CD4-positive, alpha-beta T cell treated with Interleukin-2 at 100 ng/mL for 4 hours (primary cell): ENCODE measurements around the gene ANKRD65.

Experiments used
- DNase-seq: peaks from one replicate; pipeline ENCODE4 v3.0.0-alpha.2; 2020; ENCODE audit warnings: low spot score

ANKRD65 gene

GRCh38 chr1:1441002-1441888 lies 20.2 kb upstream of the ANKRD65 start:
- peak; percentile 35 for DNase-seq

- no peak for DNase-seq
Measured at GRCh38 chr1:1440262-1441001, 19.4 kb upstream of the ANKRD65 start.

- no peak for DNase-seq
Measured at GRCh38 chr1:1439546-1440261, 18.6 kb upstream of the ANKRD65 start.

- no peak for DNase-seq
Measured at GRCh38 chr1:1438531-1439381, 17.7 kb upstream of the ANKRD65 start.

- DNase-seq, result no peak
Measured at GRCh38 chr1:1437904-1438376, 16.9 kb upstream of the ANKRD65 start.

GRCh38 chr1:1437033-1437903 lies 16.2 kb upstream of the ANKRD65 start:
- DNase-seq, result no peak

GRCh38 chr1:1436630-1437032 lies 15.6 kb upstream of the ANKRD65 start:
- DNase-seq, result no peak

GRCh38 chr1:1435911-1436629 lies 15.0 kb upstream of the ANKRD65 start:
- no peak for DNase-seq

GRCh38 chr1:1435106-1435903 lies 14.2 kb upstream of the ANKRD65 start, which contains the start of gene VWA1:
VWA1 (plus strand) TSS chr1:1435690; CDS start chr1:1435749, 59 bp downstream.
- DNase-seq, result peak; percentile 45

- DNase-seq, result no peak
Measured at GRCh38 chr1:1434824-1435105, 13.7 kb upstream of the ANKRD65 start.

GRCh38 chr1:1434131-1434823 lies 13.2 kb upstream of the ANKRD65 start:
- DNase-seq, result no peak

GRCh38 chr1:1433804-1434130 lies 12.7 kb upstream of the ANKRD65 start:
- no peak for DNase-seq

GRCh38 chr1:1432951-1433803 lies 12.1 kb upstream of the ANKRD65 start:
- no peak for DNase-seq

- no peak for DNase-seq
Measured at GRCh38 chr1:1432274-1432950, 11.3 kb upstream of the ANKRD65 start.

- no peak for DNase-seq
Measured at GRCh38 chr1:1431845-1432273, 10.8 kb upstream of the ANKRD65 start.

- no peak for DNase-seq
Measured at GRCh38 chr1:1430992-1431844, 10.1 kb upstream of the ANKRD65 start.
